K562 (cell line): ENCODE results near the gene XPR1. TPM values are rescaled to one million over a fixed set of nuclear protein-coding genes. Genes with fewer than 3 reads are reported as not detected.

Source experiments
- CBFB ChIP-seq: sonication (generic); formaldehyde crosslinking; IDR thresholded peaks from 2 replicates; pipeline ENCODE4 v1.4.0; 2020; ENCODE audit warnings: mild to moderate bottlenecking, missing genetic modification reagents
- DPF2 ChIP-seq: fragments of 450-650 bp; IDR thresholded peaks from 2 replicates; pipeline ENCODE4 v1.6.1; 2016
- FOS ChIP-seq: IDR thresholded peaks from 3 replicates; pipeline ENCODE4 v1.6.1; 2011; ENCODE audit not compliant: insufficient read length; ENCODE audit errors: extremely low read depth
- GABPA ChIP-seq: fragments of 200-800 bp; sonication (Bioruptor generic); conservative IDR thresholded peaks from 2 replicates; pipeline ENCODE4 v1.6.1; 2016; ENCODE audit warnings: low read depth, missing genetic modification characterization, missing compliant biosample characterization
- LARP7 ChIP-seq: fragments of 450-650 bp; IDR thresholded peaks from 2 replicates; pipeline ENCODE4 v1.6.1; 2016
- NONO ChIP-seq, 2 experiments: fragments of 200-400 bp in 1 of 2; fragments of 450-650 bp in 1 of 2; formaldehyde crosslinking in 1 of 2; IDR thresholded peaks; 2 replicates each; pipeline ENCODE4 v1.6.1; 2017; ENCODE audit warnings: low read depth in 2 of 2, mild to moderate bottlenecking in 2 of 2, moderate library complexity in 2 of 2, low read length in 1 of 2
- NR2F6 ChIP-seq: fragments of 450-650 bp; formaldehyde crosslinking; IDR thresholded peaks from 2 replicates; pipeline ENCODE4 v1.4.0; 2020; ENCODE audit warnings: mild to moderate bottlenecking
- OTX1 ChIP-seq: fragments of 450-650 bp; formaldehyde crosslinking; IDR thresholded peaks from 2 replicates; pipeline ENCODE4 v1.4.0; 2022; ENCODE audit warnings: mild to moderate bottlenecking
- PPARD ChIP-seq: fragments of 250-450 bp; sonication (Bioruptor Pico); IDR thresholded peaks from 2 replicates; pipeline ENCODE4 v1.8.0; 2022; ENCODE audit warnings: inconsistent platforms, mild to moderate bottlenecking, moderate library complexity
- PRPF4 ChIP-seq: fragments of 200-400 bp; formaldehyde crosslinking; IDR thresholded peaks from one replicate; pipeline ENCODE4 v1.6.1; 2017; ENCODE audit warnings: low read length, low read depth, mild to moderate bottlenecking; ENCODE audit not compliant: insufficient read depth, poor library complexity, severe bottlenecking
- PTBP1 ChIP-seq: fragments of 200-400 bp; formaldehyde crosslinking; IDR thresholded peaks from 2 replicates; pipeline ENCODE4 v1.6.1; 2017; ENCODE audit warnings: low read depth, low read length
- PTRF ChIP-seq: fragments of 450-650 bp; IDR thresholded peaks from 2 replicates; pipeline ENCODE4 v1.6.1; 2016; ENCODE audit warnings: mild to moderate bottlenecking, missing genetic modification characterization, missing compliant biosample characterization
- SIN3A ChIP-seq, 2 experiments: fragments of 150-350 bp in 1 of 2; IDR thresholded peaks; 2 replicates each; pipeline ENCODE4 v1.6.1; 2011 to 2016; ENCODE audit warnings: borderline replicate concordance in 2 of 2, low read depth in 2 of 2, low read length in 2 of 2, mild to moderate bottlenecking in 2 of 2, moderate library complexity in 2 of 2; ENCODE audit not compliant: control insufficient read depth in 1 of 2
- SLC30A9 ChIP-seq: fragments of 250-450 bp; sonication (Bioruptor Pico); IDR thresholded peaks from 2 replicates; pipeline ENCODE4 v1.8.0; 2022; ENCODE audit warnings: mild to moderate bottlenecking, moderate library complexity
- SRF ChIP-seq, 2 experiments: fragments of 250-450, 450-650 bp in 1 of 2; sonication (Bioruptor Pico) in 1 of 2; sonication (generic) in 1 of 2; formaldehyde crosslinking; IDR thresholded peaks; 2 replicates each; pipeline versions ENCODE4 v1.5.0 to v1.5.1; 2020 to 2022; ENCODE audit warnings: mild to moderate bottlenecking in 1 of 2, missing genetic modification reagents in 1 of 2
- TCF7 ChIP-seq: sonication (generic); IDR thresholded peaks from 2 replicates; pipeline ENCODE4 v1.6.1; 2016; ENCODE audit warnings: antibody characterized with exemption, borderline replicate concordance
- TEAD1 ChIP-seq, 2 experiments: fragments of 450-650 bp in 1 of 2; sonication (generic) in 1 of 2; formaldehyde crosslinking; IDR thresholded peaks; 2 replicates each; pipeline versions ENCODE4 v1.4.0 to v1.8.0; 2020 to 2022; ENCODE audit warnings: mild to moderate bottlenecking in 2 of 2, missing genetic modification reagents in 1 of 2
- ZBTB7A ChIP-seq: IDR thresholded peaks from 2 replicates; pipeline ENCODE4 v1.6.1; 2011; ENCODE audit warnings: low read depth, mild to moderate bottlenecking, low read length, moderate library complexity, borderline replicate concordance; ENCODE audit not compliant: control insufficient read depth
- ZNF165 ChIP-seq: fragments of 250-450 bp; sonication (Bioruptor Pico); IDR thresholded peaks from 2 replicates; pipeline ENCODE4 v1.4.0; 2020; ENCODE audit warnings: borderline replicate concordance
- ZNF232 ChIP-seq: sonication (generic); formaldehyde crosslinking; IDR thresholded peaks from 2 replicates; pipeline ENCODE4 v1.8.0; 2022; ENCODE audit warnings: mild to moderate bottlenecking, missing genetic modification reagents
- ZSCAN32 ChIP-seq: fragments of 450-650 bp; formaldehyde crosslinking; IDR thresholded peaks from 2 replicates; pipeline ENCODE4 v1.4.0; 2020; ENCODE audit warnings: mild to moderate bottlenecking, moderate library complexity
- polyA plus RNA-seq, 8 experiments: library from polyadenylated mRNA; depleted of rRNA in 4 of 8; stranded (reverse) in 5 of 8; unstranded in 3 of 8; fragments of >200 nt; fragmentation: Nextera tagmentation in 2 of 8; fragmentation: Illumina TruSeq in 1 of 8; extraction: Ambion mirVana in 2 of 8; extraction: Trizol in 1 of 8; gene quantifications; 2 replicates each; pipeline versions ENCODE4 v1.2.1 to v1.2.3, GENCODE V29; 2011 to 2014; ENCODE audit warnings: inconsistent platforms in 1 of 8, missing spikeins in 1 of 8
- total RNA-seq, 7 experiments: library from RNA; depleted of rRNA in 6 of 7; stranded (reverse); fragments of >200 nt in 6 of 7; fragmentation: Illumina TruSeq in 2 of 7; extraction: Trizol in 2 of 7; gene quantifications; 2 replicates each; pipeline versions ENCODE4 v1.2.1 to v1.2.3, GENCODE V29; 2011 to 2021; ENCODE audit warnings: low replicate concordance in 1 of 7
- TF ChIP-seq, protein P1 (sequence below): sonication (generic); formaldehyde crosslinking; IDR thresholded peaks from 2 replicates; pipeline ENCODE4 v1.8.0; 2023; ENCODE audit warnings: missing genetic modification reagents, mild to moderate bottlenecking, borderline replicate concordance
- TF ChIP-seq, protein P2 (sequence below): sonication (generic); formaldehyde crosslinking; IDR thresholded peaks from 2 replicates; pipeline ENCODE4 v1.8.0; 2022; ENCODE audit warnings: mild to moderate bottlenecking, missing genetic modification reagents, borderline replicate concordance

XPR1 gene
- total and polyA plus RNA-seq, 9 of the 15 experiments (the other 6 are each of a cell fraction or from before 2014, with no cell fraction given), result 3.0 to 66.2 (median 38.6) TPM

DNA sequence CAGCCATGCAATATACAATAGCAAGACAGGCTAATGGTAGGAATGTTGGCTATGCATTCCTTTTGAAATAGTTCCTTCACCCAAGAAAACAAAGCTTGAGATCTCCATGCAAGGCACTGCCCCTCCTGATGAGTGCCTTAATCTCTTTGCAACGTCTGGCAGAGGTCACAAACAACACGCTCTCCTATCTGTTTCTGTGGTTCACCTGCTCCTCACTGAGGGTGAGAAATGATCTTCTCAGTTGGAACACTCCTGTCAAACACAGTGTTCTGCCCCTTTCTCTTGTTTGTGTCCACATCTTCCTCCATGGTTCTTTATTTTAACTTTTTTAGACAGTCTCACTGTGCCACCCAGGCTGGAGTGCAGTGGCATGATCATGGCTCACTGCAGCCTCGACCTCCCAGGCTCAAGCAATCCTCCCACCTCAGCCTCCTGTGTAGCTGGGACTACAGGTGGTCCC is 21.2 kb upstream of the XPR1 start (continued):
- TF ChIP-seq PTRF (tag) (no peak), ZBTB7A (no peak), CBFB (peak; percentile 60; the same call in 1 of the 2 replicates), DPF2 (peak; percentile 93), SIN3A (IDR thresholded peaks at IDR 0.05; ENCODE audit: borderline replicate concordance in 2 of 2, control insufficient read depth in 1 of 2, low read depth in 2 of 2, low read length in 2 of 2) (no peak), LARP7 (no peak), PRPF4 (no peak), TEAD1 (CRISPR knock-in tag; IDR thresholded peaks at IDR 0.05) (peak in 1 of 2 experiments; percentile 85; a peak in 2 of 4 replicates), NR2F6 (CRISPR knock-in tag) (no peak), ZSCAN32 (no peak), GABPA (tag) (no peak), SLC30A9 (CRISPR knock-in tag) (no peak), NONO (IDR thresholded peaks at IDR 0.05; ENCODE audit: low read depth in 2 of 2, low read length in 1 of 2) (no peak), ZNF165 (CRISPR knock-in tag) (no peak), ZNF232 (no peak), TCF7 (no peak), SRF (CRISPR knock-in tag; IDR thresholded peaks at IDR 0.05) (peak; percentile 3 to 48; a peak in 1 of 4 replicates), FOS (no peak), PTBP1 (no peak), OTX1 (CRISPR knock-in tag) (no peak), PPARD (no peak)
- TF ChIP-seq, protein P1, sequence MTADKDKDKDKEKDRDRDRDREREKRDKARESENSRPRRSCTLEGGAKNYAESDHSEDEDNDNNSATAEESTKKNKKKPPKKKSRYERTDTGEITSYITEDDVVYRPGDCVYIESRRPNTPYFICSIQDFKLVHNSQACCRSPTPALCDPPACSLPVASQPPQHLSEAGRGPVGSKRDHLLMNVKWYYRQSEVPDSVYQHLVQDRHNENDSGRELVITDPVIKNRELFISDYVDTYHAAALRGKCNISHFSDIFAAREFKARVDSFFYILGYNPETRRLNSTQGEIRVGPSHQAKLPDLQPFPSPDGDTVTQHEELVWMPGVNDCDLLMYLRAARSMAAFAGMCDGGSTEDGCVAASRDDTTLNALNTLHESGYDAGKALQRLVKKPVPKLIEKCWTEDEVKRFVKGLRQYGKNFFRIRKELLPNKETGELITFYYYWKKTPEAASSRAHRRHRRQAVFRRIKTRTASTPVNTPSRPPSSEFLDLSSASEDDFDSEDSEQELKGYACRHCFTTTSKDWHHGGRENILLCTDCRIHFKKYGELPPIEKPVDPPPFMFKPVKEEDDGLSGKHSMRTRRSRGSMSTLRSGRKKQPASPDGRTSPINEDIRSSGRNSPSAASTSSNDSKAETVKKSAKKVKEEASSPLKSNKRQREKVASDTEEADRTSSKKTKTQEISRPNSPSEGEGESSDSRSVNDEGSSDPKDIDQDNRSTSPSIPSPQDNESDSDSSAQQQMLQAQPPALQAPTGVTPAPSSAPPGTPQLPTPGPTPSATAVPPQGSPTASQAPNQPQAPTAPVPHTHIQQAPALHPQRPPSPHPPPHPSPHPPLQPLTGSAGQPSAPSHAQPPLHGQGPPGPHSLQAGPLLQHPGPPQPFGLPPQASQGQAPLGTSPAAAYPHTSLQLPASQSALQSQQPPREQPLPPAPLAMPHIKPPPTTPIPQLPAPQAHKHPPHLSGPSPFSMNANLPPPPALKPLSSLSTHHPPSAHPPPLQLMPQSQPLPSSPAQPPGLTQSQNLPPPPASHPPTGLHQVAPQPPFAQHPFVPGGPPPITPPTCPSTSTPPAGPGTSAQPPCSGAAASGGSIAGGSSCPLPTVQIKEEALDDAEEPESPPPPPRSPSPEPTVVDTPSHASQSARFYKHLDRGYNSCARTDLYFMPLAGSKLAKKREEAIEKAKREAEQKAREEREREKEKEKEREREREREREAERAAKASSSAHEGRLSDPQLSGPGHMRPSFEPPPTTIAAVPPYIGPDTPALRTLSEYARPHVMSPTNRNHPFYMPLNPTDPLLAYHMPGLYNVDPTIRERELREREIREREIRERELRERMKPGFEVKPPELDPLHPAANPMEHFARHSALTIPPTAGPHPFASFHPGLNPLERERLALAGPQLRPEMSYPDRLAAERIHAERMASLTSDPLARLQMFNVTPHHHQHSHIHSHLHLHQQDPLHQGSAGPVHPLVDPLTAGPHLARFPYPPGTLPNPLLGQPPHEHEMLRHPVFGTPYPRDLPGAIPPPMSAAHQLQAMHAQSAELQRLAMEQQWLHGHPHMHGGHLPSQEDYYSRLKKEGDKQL (CRISPR knock-in tag), result no peak
- TF ChIP-seq, protein P2, sequence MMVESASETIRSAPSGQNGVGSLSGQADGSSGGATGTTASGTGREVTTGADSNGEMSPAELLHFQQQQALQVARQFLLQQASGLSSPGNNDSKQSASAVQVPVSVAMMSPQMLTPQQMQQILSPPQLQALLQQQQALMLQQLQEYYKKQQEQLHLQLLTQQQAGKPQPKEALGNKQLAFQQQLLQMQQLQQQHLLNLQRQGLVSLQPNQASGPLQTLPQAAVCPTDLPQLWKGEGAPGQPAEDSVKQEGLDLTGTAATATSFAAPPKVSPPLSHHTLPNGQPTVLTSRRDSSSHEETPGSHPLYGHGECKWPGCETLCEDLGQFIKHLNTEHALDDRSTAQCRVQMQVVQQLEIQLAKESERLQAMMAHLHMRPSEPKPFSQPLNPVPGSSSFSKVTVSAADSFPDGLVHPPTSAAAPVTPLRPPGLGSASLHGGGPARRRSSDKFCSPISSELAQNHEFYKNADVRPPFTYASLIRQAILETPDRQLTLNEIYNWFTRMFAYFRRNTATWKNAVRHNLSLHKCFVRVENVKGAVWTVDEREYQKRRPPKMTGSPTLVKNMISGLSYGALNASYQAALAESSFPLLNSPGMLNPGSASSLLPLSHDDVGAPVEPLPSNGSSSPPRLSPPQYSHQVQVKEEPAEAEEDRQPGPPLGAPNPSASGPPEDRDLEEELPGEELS (CRISPR knock-in tag), result no peak
